ENCODE data around the gene YTHDF1. TPM values are rescaled to one million over a fixed set of nuclear protein-coding genes. Genes with fewer than 3 reads are reported as not detected.

Gene YTHDF1
- total and polyA plus RNA-seq, 2 of the 8 experiments (the other 6 are each of a cell fraction or from before 2014, with no cell fraction given) = 32.8 to 66.0 TPM

- no peak for TF ChIP-seq RXRA (IDR thresholded peaks at IDR 0.05; ENCODE audit: insufficient read depth, low read depth, low read length)
Measured at GRCh38 chr20:63164484-63165355, 51.2 kb downstream of the YTHDF1 start (continued).

Data from H1 (cell line).